Femur (tissue), 1 donor: Measurements from ENCODE around the gene CCDC110.

Experiments
- DNase-seq: peaks from one replicate; pipeline ENCODE4 v3.0.0-alpha.2; 2017

CCDC110 gene

DNA sequence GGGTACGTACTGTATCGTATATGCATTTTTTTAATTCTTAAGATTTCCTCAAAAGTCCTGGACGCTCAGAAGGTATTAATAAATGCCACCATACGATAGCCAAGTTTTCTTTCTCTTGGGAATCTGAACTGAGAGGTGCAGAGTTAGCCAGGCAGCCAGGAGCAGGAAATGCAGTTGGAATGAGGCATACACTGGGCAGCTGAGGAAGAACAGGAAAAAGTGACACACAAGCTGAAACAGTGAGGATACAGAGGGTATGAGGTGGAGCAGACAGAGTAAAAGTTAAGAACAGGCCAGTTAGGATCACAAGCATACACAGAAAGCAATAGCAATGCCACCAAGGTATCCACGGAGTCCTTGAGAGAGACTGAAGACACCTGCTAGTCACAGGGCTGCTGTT, 59.1 kb downstream of the CCDC110 start:
- no peak for DNase-seq

DNA sequence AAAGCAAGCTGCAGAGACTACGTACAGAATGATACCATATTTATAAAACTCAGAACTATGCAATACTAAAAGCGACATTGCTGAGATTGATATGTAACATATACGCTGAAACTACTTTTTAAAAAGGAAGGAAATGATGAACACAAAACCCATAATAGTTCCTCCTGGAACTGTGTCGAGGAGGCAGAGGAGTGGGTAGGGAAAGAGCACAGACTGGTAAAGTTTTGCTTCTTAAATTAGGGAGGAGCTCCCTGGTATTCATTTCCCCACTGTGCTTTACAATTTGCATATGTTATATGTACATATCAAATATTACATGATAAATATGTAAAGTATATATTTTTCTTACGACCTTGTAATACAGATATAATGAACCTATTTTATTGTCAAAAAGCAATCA, 59.7 kb downstream of the CCDC110 start:
- DNase-seq = no peak

DNA sequence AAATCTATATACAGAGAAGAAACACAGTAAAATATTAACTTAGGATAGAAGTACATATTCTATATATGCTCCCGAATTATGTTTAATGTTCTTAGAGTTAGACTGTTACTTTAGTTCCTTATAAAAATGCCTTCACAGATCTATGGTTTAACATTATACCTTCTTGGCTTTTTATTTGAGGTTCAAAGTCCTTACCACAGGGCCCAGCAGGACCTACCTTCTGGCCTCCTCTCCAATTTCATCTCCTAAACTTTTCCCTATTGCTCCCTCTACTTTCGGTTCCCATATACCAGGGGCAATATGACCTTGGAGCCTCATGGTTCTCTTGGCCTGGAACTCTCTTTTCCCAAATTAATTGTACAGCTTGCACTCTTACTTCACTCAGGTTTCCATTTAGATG, 63.1 kb downstream of the CCDC110 start:
- no peak for DNase-seq

DNA sequence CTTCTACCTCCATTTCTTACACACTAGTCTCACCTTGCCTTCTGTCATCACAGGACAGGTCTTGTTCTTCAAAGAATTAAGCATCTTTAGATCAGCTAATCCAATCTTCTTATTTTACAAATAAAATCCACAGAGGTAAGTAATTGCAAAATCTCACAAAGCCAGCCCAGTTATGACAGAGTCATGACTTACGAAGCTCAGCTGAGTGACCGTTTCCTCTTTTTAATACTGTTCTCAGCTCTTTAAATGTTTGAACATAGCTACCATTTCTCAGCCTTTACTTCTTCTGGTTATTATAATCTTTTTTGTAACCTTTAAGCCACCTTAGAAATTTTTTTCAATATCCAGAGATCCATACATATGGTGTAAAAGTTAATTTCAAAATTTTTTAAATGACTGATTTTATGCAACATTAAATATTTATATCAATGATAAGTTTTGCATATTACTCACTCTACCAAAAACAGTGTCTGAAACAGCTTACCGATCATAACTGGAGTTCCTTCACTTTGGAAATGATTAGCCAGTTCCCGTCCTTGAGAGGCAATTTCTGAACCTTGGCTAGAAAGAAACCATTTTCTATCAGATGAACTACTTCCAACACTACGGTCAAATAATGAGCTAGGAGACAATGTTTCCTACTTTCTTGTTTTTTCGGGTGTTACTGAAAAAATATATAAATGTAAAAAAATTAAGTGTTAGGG, 66.1 kb downstream of the CCDC110 start:
- DNase-seq = no peak

DNA sequence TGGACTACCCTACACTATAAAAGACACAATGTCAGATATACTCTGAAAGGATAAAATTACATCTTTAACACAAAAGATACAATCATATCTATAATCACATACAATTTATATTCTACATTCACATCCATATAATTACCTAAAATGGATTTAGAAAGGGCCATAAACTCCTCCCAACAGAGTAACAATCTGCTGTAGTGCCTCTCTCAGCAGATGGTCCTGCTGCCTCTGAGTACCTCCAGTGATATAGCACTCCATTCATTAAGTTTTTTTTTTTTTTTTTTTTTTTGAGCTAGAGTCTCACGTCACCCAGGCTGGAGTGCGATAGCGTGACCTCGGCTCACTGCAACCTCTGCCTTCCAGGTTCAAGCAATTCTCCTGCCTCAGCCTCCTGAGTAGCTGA, 67.5 kb downstream of the CCDC110 start:
- no peak for DNase-seq

DNA sequence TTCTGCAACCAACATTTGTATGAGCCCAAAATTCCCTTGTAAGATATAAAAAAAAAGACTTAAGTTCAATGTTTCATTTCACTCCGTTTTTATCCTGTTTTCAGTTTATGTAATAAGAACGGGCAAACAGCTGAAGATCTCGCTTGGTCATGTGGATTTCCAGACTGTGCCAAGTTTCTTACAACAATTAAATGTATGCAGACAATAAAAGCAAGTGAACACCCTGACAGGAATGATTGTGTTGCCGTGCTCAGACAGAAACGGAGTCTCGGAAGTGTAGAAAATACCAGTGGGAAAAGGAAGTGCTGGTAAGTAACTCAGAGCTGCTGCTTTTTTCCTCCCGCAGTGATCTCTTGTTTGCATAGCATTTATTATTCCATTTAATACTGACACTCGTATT, 72.1 kb downstream of the CCDC110 start:
- no peak for DNase-seq

DNA sequence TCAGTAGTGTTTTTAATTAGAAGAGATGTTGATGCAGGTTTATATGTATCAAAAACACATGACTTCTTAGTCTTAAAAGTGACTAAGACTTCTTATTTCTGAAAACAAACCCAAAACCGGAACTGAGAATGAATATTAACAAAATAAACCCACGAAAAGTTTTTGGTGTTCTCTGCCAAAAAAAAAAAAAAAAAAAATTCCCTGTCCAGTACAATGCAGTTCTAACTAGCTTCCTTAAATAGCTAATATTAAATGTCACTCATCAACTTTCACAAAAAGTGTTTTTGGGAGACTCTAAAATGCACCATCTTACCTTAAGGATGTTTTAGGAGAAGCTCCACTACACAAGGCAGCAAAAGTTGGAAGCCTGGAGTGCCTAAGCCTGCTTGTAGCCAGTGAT, 72.9 kb downstream of the CCDC110 start:
- DNase-seq = no peak

DNA sequence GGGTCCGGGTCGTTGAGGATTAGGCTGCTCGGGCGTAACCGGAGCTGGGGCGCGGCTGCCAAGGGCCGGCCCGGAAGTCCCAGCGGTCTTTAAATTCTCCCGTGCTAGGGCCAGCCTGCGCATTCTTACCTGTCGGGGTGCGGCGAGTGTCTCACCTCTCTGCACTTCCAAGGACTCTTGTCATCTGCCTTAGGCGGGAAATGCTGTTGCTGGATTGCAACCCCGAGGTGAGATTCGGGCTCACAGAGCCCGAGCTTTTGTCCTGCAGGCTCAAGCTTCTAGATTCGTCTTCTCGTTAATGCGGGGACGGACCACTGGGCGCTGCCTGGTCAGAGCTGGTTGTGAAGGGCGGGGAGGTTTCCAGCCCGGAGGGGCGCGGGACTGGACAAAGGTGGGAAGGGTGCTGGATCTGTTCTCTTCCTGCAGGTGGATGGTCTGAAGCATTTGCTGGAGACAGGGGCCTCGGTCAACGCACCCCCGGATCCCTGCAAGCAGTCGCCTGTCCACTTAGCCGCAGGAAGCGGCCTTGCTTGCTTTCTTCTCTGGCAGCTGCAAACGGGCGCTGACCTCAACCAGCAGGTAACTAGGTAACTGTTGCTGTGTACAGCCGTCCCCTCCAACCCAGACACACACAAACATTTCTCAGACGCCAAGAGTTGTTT, 74.7 kb downstream of the CCDC110 start, which contains the start of gene ANKRD37:
Gene ANKRD37, plus strand, starts transcription at position 118 of the 662 bp plus-strand sequence. Its CDS starts 83 bp downstream, at position 201.
- peak; percentile 71 for DNase-seq

DNA sequence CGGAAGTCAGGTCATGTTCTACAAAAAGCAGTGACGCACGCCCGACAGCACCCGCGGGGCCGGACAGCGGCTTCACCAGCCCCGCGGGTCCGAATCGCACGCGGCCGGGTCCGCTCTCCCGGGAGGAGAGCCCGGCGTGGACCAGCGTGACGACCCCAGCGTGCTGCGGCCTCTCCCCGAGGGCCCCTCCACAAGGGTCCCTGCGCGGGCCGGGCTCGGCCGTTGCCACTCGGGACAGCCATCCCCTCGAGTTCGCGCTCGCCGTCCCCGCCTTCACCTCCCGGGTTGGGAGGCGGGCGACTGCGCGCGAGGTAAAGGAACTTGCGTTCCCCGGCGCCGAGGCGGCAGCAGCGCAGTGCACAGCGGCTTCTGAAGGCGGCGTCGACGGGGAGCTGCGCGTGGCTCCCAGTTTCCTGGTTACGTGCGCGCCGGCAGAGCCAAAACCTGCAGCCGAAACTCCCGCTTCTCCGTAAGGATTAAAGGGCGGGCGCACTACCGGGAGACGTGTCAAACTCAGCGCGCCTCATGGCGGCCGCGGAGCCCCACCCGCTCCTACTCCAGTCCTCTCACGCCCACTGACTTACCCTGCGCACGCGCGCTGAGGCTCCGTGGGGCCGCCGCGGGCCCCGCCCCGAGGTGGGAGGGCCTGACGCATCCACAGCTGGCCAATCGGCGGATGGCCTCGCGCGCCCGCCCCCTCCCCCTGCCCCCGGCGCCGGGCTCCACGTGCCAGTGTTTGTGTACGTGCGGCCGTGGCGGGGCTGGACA, 75.4 kb downstream of the CCDC110 start:
- peak; percentile 98 for DNase-seq

DNA sequence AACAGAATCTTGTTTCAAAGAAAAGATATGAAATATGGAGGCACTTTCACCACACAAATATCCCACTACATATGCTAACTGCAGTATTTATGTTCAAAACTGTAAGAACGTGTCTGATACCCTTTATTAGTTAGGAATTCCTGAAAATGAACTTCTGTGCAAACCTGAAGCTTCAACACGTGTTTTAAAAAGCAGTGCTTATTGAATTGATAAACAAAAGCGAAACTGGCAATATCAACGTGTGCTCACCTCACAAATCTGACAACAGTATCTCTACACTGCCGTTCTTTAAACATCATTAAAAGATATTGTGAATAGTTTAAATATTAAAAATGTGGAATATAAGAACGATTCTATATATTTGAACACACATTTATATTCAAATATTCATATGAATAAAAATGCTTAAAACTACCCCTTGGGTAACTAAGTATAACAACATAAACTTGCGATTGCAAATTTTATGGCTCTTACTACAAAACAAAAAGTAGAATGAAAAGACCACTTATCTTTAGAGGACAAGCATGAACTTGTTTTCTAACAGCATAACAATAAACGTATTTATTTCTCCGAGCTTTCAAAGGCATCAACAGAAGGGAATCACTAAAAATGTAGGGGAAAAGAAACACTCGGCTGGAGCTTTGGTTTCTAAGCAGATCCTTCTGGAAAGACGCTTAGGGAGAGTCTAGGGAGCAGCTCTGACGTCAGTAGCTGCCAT, 76.1 kb downstream of the CCDC110 start, which contains the start of gene LRP2BP:
Gene LRP2BP, minus strand, starts transcription at position 687 of the 718 bp plus-strand sequence. CDS start 17,738 bp downstream, outside the sequence.
- no peak for DNase-seq
